ENCODE data around the gene WASF3.

The WASF3 gene

GRCh38 chr13:26673890-26674289, 116.4 kb downstream of the WASF3 start:
- TF ChIP-seq ZBTB7A (IDR thresholded peaks at IDR 0.05; ENCODE audit: low read depth) (no peak), YY1 (IDR thresholded peaks at IDR 0.05; ENCODE audit: low read depth) (no peak), REST (IDR thresholded peaks at IDR 0.05; ENCODE audit: low read depth) (no peak), CEBPB (IDR thresholded peaks at IDR 0.05) (no peak), USF1 (IDR thresholded peaks at IDR 0.05) (no peak), EGR1 (IDR thresholded peaks at IDR 0.05) (no peak), NFIC (IDR thresholded peaks at IDR 0.05) (no peak), CREB1 (IDR thresholded peaks at IDR 0.05; ENCODE audit: low read depth) (no peak), TEAD4 (IDR thresholded peaks at IDR 0.05) (no peak), EP300 (IDR thresholded peaks at IDR 0.05; ENCODE audit: borderline replicate concordance) (no peak)

GRCh38 chr13:26677156-26677555, 119.7 kb downstream of the WASF3 start:
- TF ChIP-seq FOXM1 (IDR thresholded peaks at IDR 0.05; ENCODE audit: borderline replicate concordance, low read depth) (no peak), EGR1 (IDR thresholded peaks at IDR 0.05) (no peak), EP300 (IDR thresholded peaks at IDR 0.05; ENCODE audit: borderline replicate concordance) (no peak), MAX (IDR thresholded peaks at IDR 0.05) (no peak), ZBTB7A (IDR thresholded peaks at IDR 0.05; ENCODE audit: low read depth) (no peak), NFIC (IDR thresholded peaks at IDR 0.05) (no peak), CREB1 (IDR thresholded peaks at IDR 0.05; ENCODE audit: low read depth) (no peak), YY1 (IDR thresholded peaks at IDR 0.05; ENCODE audit: low read depth) (no peak), CEBPB (IDR thresholded peaks at IDR 0.05) (no peak), USF1 (IDR thresholded peaks at IDR 0.05) (no peak), TCF12 (IDR thresholded peaks at IDR 0.05; ENCODE audit: low read depth) (no peak), RAD21 (IDR thresholded peaks at IDR 0.05; ENCODE audit: low read depth) (no peak), TAF1 (IDR thresholded peaks at IDR 0.05; ENCODE audit: low read depth) (no peak), REST (IDR thresholded peaks at IDR 0.05; ENCODE audit: low read depth) (no peak), TEAD4 (IDR thresholded peaks at IDR 0.05) (no peak)

GRCh38 chr13:26678330-26678729, 120.8 kb downstream of the WASF3 start:
- TF ChIP-seq USF1 (IDR thresholded peaks at IDR 0.05) (no peak), YY1 (IDR thresholded peaks at IDR 0.05; ENCODE audit: low read depth) (no peak), EP300 (IDR thresholded peaks at IDR 0.05; ENCODE audit: borderline replicate concordance) (no peak), ZBTB7A (IDR thresholded peaks at IDR 0.05; ENCODE audit: low read depth) (no peak), REST (IDR thresholded peaks at IDR 0.05; ENCODE audit: low read depth) (no peak), NFIC (IDR thresholded peaks at IDR 0.05) (no peak), TAF1 (IDR thresholded peaks at IDR 0.05; ENCODE audit: low read depth) (no peak), TEAD4 (IDR thresholded peaks at IDR 0.05) (no peak), RAD21 (IDR thresholded peaks at IDR 0.05; ENCODE audit: low read depth) (no peak), EGR1 (IDR thresholded peaks at IDR 0.05) (no peak), CEBPB (IDR thresholded peaks at IDR 0.05) (no peak), CREB1 (IDR thresholded peaks at IDR 0.05; ENCODE audit: low read depth) (no peak), TCF12 (IDR thresholded peaks at IDR 0.05; ENCODE audit: low read depth) (no peak), MAX (IDR thresholded peaks at IDR 0.05) (no peak), FOXM1 (IDR thresholded peaks at IDR 0.05; ENCODE audit: borderline replicate concordance, low read depth) (no peak)

- no peak for TF ChIP-seq REST (IDR thresholded peaks at IDR 0.05; ENCODE audit: low read depth)
- no peak for TF ChIP-seq NFIC (IDR thresholded peaks at IDR 0.05)
- TF ChIP-seq CREB1 (IDR thresholded peaks at IDR 0.05; ENCODE audit: low read depth): no peak
These were observed 121.3 kb downstream of the WASF3 start for GRCh38 chr13:26678796-26679195.

Data from Ishikawa (cell line).